KG1 (cell line): ENCODE data around the gene MYBPH.

Experiments used
- DNase-seq: peaks from one replicate; lab custom pipeline; 2025; lab: John Stamatoyannopoulos, UW

The MYBPH gene

DNA sequence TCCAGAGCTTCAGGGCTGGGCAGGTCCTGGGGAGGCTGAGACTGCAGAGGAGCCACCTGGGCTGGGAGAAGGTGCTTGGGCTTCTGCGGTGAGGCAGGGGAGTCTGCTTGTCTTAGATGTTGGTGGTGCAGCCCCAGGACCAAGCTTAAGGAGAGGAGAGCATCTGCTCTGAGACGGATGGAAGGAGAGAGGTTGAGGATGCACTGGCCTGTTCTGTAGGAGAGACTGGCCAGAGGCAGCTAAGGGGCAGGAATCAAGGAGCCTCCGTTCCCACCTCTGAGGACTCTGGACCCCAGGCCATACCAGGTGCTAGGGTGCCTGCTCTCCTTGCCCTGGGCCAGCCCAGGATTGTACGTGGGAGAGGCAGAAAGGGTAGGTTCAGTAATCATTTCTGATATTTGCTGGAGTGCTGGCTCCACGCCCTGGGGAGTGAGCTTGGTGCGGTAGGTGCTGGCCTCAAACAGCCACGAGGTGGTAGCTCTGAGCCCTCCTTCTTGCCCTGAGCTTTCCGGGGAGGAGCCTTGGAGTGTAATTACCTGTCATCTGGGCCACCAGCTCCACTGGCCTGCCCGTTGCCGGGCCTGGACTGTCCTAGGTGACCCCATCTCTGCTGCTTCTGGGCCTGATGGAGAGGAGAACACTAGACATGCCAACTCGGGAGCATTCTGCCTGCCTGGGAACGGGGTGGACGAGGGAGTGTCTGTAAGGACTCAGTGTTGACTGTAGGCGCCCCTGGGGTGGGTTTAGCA lies 9.3 kb downstream of the MYBPH start:
- no peak for DNase-seq

DNA sequence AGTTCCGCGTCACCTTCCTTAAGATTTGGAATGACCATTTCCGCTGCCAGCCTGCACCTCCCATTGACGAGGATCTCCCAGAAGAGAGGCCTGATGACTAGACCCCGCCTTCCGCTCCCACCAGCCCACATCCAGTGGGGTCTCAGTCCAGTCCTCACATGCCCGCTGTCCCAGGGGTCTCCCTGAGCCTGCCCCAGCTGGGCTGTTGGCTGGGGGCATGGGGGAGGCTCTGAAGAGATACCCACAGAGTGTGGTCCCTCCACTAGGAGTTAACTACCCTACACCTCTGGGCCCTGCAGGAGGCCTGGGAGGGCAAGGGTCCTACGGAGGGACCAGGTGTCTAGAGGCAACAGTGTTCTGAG lies 9.8 kb downstream of the MYBPH start:
- no peak for DNase-seq

DNA sequence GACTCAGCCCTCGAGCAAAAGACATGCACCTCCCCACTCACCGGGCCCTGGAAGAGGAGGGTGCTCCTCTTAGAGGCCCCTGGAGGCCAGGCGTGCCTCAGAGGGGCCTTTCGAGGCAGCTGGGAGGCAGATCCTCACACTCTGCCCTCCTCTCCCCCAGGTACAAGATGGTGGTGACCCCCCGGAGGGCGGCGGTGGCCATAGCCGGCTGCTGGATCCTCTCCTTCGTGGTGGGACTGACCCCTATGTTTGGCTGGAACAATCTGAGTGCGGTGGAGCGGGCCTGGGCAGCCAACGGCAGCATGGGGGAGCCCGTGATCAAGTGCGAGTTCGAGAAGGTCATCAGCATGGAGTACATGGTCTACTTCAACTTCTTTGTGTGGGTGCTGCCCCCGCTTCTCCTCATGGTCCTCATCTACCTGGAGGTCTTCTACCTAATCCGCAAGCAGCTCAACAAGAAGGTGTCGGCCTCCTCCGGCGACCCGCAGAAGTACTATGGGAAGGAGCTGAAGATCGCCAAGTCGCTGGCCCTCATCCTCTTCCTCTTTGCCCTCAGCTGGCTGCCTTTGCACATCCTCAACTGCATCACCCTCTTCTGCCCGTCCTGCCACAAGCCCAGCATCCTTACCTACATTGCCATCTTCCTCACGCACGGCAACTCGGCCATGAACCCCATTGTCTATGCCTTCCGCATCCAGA lies 10.4 kb downstream of the MYBPH start:
- DNase-seq, result no peak

GRCh38 chr1:203163891-203164635 lies 11.6 kb downstream of the MYBPH start:
- DNase-seq, result no peak

DNA sequence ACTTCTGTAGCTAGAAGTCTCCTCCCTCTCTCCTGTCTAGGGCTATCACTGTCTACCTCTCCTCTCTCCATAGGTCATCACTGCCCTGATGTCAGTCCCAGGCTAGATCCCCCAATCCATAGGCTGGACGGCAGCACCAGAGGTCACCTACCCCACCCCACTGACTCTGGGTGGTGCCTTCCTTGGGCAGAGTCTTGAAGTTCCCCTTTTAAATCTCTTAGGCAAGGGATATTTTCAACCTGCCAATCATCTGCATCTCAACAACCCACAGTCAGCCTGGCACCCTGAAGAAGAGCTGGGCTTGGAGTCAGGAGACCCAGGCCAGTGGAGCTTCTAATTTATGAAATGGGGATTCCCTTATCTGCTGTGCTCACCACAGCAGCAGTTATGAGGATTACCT lies 13.2 kb downstream of the MYBPH start:
- no peak for DNase-seq

- no peak for DNase-seq
Observed at GRCh38 chr1:203161703-203162102, 13.9 kb downstream of the MYBPH start.

DNA sequence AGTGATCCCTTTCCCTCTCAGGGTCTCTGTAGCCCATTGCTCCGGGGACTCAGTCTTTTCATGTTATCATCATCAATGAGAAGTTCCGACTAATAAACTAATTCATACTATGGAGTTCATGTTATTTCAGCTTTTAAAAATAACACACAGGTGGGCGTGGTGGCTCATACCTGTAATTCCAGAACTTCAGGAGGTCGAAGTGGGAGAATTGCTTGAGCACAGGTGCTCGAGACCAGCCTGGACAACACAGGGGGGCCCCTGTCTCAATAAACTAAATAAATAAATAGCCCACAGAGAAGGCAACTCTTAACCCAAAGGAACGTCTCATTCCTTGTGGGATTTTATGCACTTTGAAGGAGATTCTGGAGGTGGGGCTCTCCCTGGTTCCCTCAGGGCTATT lies 14.5 kb downstream of the MYBPH start:
- DNase-seq, result no peak

GRCh38 chr1:203159844-203160243 lies 15.8 kb downstream of the MYBPH start:
- DNase-seq, result no peak

GRCh38 chr1:203158960-203159665 lies 16.5 kb downstream of the MYBPH start:
- DNase-seq, result no peak

DNA sequence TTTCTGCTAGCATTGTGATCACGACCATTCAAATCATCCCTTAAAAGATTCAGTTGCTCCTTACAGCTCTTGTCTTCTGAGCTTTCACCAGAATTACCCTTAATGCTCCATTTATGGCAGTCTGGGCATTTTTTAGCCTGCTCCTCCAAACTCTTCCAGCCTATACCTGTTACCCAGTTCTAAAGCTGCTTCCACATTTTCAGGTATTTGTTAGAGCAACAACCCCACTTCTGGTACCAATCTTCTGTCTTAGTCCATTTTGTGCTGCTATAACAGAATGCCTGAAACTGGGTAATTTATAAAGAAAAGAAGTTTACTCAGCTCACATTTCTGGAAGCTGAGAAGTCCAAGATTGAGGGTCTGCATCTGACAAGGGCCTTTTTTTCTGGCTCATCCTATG lies 17.2 kb downstream of the MYBPH start:
- no peak for DNase-seq

DNA sequence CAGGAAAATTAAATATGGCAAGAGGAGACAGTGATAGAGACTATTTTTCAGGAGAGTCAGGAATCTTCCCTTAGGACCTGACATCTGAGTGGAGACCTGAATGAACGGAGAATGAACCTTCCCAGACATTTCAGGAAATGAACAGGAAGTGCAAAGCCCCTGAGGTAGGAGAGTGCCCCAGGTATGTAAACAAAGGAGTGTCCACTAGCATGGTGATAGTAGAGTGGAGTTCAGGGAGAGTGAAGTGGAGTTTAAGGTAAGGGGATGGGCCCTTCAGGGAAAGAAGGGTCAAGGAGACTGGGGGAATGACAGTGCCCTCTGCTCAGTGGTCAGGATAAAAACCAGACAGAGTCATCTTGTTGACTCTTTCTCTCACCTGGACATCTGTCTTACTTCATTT lies 19.3 kb downstream of the MYBPH start:
- no peak for DNase-seq

- no peak for DNase-seq
Observed at GRCh38 chr1:203153989-203154821, 21.4 kb downstream of the MYBPH start.

DNA sequence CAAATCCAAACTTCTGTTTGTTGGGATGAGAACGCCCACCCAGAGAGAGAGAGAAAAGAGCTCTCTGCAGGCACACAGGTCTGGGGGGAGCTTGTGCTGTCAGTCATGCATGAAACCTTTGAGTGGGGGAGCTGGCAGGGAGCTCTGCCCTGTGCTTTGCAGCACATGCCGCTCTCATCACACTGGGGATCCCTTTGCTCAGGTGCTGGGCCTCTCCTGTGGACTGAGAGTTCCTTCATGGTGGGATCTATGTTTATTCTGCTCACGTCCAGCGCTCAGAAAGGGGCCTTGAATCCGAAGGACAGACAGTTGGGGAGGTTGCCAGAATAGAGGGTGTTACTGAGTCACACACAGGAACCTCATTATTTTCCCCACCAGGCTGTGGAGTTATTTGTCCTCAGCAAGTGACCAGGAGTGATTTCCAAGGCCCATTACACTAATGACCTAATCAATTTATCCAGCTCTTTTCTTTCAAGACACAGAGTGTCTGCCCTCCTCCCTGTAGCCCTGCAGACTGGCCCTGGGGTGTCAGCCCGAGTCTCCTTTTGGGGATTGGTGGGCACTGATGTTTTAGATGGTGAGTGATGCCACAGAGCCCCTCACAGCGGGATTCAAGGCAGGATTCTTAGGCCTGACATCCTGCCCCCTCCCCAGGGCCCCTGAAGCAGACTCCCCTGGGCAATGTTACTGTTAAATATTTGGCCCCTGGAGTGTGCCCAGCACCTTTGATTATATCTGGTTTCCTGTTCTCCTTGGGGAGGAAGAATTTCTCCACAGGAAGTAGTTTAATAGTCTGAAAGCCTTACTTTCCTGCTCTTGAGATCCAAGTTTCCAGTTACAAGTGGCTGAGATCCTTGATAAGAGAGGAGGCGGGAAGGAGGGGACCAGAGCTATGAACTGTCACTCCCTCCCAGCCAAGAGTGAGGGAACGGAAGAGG lies 22.3 kb downstream of the MYBPH start:
- DNase-seq, result no peak

- DNase-seq, result no peak
Observed at GRCh38 chr1:203152158-203153034, 23.2 kb downstream of the MYBPH start.

- no peak for DNase-seq
Observed at GRCh38 chr1:203151362-203152157, 24.1 kb downstream of the MYBPH start.

GRCh38 chr1:203150511-203151297 lies 24.9 kb downstream of the MYBPH start:
- DNase-seq, result no peak

DNA sequence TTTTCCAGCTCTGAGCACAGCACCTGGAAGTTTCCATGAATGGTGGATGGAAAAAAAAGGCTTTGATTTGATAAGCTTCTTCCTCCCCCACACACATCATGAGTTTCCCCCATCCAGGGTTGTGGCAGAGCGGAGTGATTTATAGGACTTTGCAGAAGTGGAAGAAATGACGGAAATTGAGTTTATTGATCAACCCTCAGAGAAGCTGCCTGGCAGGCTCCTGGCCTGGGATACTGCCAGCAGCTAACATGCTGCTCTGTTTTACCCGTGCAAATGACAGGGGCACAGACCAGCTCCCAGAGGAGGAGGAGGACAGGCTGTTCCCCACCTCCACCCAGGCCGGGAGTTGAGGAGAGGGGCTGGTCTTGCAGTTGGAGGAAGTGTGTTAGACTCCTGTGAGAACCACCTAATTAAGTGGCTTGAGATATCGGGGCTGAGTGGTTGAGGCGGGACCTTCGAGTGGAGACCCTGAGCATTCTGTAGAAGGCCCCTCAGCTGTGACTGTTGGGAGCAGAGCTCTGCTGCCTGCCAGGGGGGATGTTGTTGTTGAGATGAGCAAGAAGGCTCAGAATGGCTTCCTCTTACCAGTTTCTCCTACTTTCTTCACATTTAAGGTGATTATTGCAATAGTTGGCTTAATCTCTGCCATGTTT lies 26.3 kb downstream of the MYBPH start:
- DNase-seq, result no peak
